Ishikawa (cell line): Measurements from ENCODE around the gene GCN1.

Experiments used
- CEBPB ChIP-seq: IDR thresholded peaks from 2 replicates; pipeline ENCODE4 v1.6.1; 2012
- CREB1 ChIP-seq: IDR thresholded peaks from 2 replicates; pipeline ENCODE4 v1.6.1; 2012; ENCODE audit warnings: low read depth
- EGR1 ChIP-seq: IDR thresholded peaks from 2 replicates; pipeline ENCODE4 v1.6.1; 2012
- EP300 ChIP-seq: IDR thresholded peaks from 2 replicates; pipeline ENCODE4 v1.6.1; 2012; ENCODE audit warnings: borderline replicate concordance
- FOXM1 ChIP-seq: IDR thresholded peaks from 2 replicates; pipeline ENCODE4 v1.6.1; 2012; ENCODE audit warnings: low read depth, borderline replicate concordance
- NFIC ChIP-seq: IDR thresholded peaks from 2 replicates; pipeline ENCODE4 v1.6.1; 2012
- RAD21 ChIP-seq: IDR thresholded peaks from 2 replicates; pipeline ENCODE4 v1.6.1; 2012; ENCODE audit warnings: low read depth
- TAF1 ChIP-seq: IDR thresholded peaks from 2 replicates; pipeline ENCODE4 v1.6.1; 2012; ENCODE audit warnings: low read depth, mild to moderate bottlenecking
- TCF12 ChIP-seq: IDR thresholded peaks from 2 replicates; pipeline ENCODE4 v1.6.1; 2012; ENCODE audit warnings: low read depth
- TEAD4 ChIP-seq: IDR thresholded peaks from 2 replicates; pipeline ENCODE4 v1.6.1; 2012
- YY1 ChIP-seq: IDR thresholded peaks from 2 replicates; pipeline ENCODE4 v1.6.1; 2012; ENCODE audit warnings: low read depth
- ZBTB7A ChIP-seq: IDR thresholded peaks from 2 replicates; pipeline ENCODE4 v1.6.1; 2012; ENCODE audit warnings: low read depth
- TF ChIP-seq, protein P1 (sequence below): IDR thresholded peaks from 2 replicates; pipeline ENCODE4 v1.6.1; 2012
- TF ChIP-seq, protein P2 (sequence below): IDR thresholded peaks from 2 replicates; pipeline ENCODE4 v1.6.1; 2012; ENCODE audit warnings: low read depth, mild to moderate bottlenecking
- TF ChIP-seq, protein P3 (sequence below): IDR thresholded peaks from 2 replicates; pipeline ENCODE4 v1.6.1; 2012

The GCN1 gene

DNA sequence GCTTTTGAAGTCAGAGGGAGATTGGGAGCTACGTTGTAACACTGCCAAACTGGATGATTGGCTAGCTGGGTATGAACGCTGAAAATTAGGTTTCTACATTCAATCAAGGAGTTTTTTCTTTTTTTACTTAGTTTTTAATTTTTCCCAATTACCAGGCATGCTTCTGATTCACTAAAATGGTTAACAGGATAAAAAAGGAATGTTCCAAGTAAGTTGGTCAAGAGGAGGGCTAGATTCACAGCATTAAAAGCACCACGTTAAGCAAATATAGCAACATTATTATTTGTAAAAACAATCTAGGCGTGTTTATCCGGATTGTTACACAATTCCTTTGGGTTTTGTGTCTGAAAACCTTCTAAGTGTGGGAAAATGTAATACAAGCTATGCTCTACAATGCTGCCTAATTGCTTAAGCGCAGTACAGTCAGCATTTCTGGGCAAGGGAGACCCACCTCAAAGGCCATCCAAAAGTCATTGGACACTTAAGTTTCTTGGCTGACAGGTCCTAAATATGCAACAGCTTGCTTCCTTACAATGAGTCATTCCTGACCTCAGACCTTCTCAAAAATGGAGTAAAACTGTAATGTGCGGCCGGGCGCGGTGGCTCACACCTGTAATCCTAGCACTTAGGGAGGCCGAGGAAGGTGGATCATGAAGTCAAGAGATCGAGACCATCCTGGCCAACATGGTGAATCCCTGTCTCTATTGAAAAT, 5.2 kb upstream of the GCN1 start:
- TF ChIP-seq YY1 (no peak), CREB1 (no peak), CEBPB (0 out of 2 replicates have a peak, but pooled peaks have one; percentile 20)

GRCh38 chr12:120199025-120199424, 4.5 kb upstream of the GCN1 start:
- TF ChIP-seq YY1 (no peak), EGR1 (no peak), CEBPB (no peak), ZBTB7A (no peak), FOXM1 (no peak), CREB1 (no peak), NFIC (no peak), TEAD4 (no peak), RAD21 (no peak), TCF12 (no peak), TAF1 (no peak), EP300 (no peak)
- TF ChIP-seq, protein P1, sequence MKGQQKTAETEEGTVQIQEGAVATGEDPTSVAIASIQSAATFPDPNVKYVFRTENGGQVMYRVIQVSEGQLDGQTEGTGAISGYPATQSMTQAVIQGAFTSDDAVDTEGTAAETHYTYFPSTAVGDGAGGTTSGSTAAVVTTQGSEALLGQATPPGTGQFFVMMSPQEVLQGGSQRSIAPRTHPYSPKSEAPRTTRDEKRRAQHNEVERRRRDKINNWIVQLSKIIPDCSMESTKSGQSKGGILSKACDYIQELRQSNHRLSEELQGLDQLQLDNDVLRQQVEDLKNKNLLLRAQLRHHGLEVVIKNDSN: no peak
- TF ChIP-seq, protein P2, sequence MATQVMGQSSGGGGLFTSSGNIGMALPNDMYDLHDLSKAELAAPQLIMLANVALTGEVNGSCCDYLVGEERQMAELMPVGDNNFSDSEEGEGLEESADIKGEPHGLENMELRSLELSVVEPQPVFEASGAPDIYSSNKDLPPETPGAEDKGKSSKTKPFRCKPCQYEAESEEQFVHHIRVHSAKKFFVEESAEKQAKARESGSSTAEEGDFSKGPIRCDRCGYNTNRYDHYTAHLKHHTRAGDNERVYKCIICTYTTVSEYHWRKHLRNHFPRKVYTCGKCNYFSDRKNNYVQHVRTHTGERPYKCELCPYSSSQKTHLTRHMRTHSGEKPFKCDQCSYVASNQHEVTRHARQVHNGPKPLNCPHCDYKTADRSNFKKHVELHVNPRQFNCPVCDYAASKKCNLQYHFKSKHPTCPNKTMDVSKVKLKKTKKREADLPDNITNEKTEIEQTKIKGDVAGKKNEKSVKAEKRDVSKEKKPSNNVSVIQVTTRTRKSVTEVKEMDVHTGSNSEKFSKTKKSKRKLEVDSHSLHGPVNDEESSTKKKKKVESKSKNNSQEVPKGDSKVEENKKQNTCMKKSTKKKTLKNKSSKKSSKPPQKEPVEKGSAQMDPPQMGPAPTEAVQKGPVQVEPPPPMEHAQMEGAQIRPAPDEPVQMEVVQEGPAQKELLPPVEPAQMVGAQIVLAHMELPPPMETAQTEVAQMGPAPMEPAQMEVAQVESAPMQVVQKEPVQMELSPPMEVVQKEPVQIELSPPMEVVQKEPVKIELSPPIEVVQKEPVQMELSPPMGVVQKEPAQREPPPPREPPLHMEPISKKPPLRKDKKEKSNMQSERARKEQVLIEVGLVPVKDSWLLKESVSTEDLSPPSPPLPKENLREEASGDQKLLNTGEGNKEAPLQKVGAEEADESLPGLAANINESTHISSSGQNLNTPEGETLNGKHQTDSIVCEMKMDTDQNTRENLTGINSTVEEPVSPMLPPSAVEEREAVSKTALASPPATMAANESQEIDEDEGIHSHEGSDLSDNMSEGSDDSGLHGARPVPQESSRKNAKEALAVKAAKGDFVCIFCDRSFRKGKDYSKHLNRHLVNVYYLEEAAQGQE: no peak
- TF ChIP-seq, protein P3, sequence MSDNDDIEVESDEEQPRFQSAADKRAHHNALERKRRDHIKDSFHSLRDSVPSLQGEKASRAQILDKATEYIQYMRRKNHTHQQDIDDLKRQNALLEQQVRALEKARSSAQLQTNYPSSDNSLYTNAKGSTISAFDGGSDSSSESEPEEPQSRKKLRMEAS: no peak

DNA sequence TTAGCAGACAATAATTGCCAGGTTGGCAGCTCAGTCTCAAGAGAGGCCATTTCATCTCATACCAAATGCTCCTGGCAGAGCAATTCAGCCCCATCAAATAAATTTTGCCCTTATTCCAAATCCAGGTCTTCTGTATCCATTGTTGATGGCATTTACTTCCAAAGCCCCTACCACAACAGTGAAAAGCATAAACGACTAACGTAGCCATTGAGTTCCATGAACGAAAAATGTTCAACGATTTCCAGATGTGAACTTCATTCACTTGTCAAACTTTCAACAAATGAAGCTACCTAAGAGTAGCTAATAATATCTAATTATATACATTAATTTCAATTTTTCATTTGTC, 3.0 kb upstream of the GCN1 start:
- TF ChIP-seq EP300 (no peak), YY1 (no peak), FOXM1 (no peak), RAD21 (no peak), EGR1 (no peak), NFIC (no peak), CREB1 (no peak), TEAD4 (no peak), ZBTB7A (no peak), TCF12 (no peak), TAF1 (no peak)
- TF ChIP-seq, protein P2: no peak
- TF ChIP-seq, protein P1: no peak
- TF ChIP-seq, protein P3: no peak

DNA sequence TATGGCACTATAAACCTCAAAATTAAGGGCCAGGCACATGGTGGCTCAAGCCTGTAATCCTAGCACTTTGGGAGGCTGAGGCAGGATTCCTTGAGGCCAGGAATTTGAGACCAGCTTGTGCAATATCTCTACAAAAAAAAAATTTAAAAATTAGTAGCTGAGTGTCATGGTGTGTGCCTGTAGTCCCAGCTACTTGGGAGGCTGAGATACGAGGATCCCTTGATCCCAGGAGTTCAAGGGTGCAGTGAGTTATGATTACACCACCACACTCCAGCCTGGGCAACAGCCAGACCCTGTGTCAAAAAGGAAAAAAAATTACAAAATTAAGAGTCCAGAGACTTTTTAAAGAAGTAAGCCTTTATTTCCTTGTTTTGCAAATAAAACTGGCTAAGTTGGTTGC, 1.8 kb upstream of the GCN1 start:
- TF ChIP-seq CEBPB (no peak), CREB1 (no peak), FOXM1 (no peak), TAF1 (no peak), RAD21 (no peak), EP300 (no peak), YY1 (no peak), TCF12 (no peak), EGR1 (no peak), ZBTB7A (no peak), TEAD4 (no peak)
- TF ChIP-seq, protein P1: no peak
- TF ChIP-seq, protein P3: no peak
- TF ChIP-seq, protein P2: no peak
